HepG2 (cell line): Measurements from ENCODE around the gene RANBP17. TPM values are rescaled to one million over a fixed set of nuclear protein-coding genes. Genes with fewer than 3 reads are reported as not detected.

Experiments used
- ATAC-seq: fragments of 200-7000 bp; cut with Tn5 transposase; 3 replicates; pipeline ENCODE4 v1.9.1; 2020; ENCODE audit warnings: mild to moderate bottlenecking, moderate library complexity
- BruUV-seq: library from RNA; stranded (reverse); fragments of 400-500 nt; replicated peaks from 2 replicates; lab custom pipeline; 2021; lab: Mats Ljungman, UMichigan
- CTCF ChIA-PET: fragments of 300-600 bp; formaldehyde crosslinking; extraction: SDS; loops from one replicate; lab custom pipeline; 2021; ENCODE audit warnings: low total read pairs, inconsistent platforms, low intra/inter-chr PET ratio; lab: Yijun Ruan, JAX
- POLR2A ChIA-PET: fragments of 350-600 bp; sonication (Branson Sonifier 250); formaldehyde crosslinking; loops from one replicate; lab custom pipeline; 2020; ENCODE audit warnings: antibody characterized with exemption, inconsistent platforms; lab: Yijun Ruan, JAX
- DNase-seq: peaks from one replicate; pipeline ENCODE4 v3.0.0-alpha.2; 2015; ENCODE audit warnings: low spot score
- FAIRE-seq: peaks from 3 replicates; lab custom pipeline; 2011; peaks lifted over from hg19 to GRCh38; lab: Jason Lieb, UNC
- H2AFZ ChIP-seq: one replicate; pipeline ENCODE4 v1.6.1; 2011; ENCODE audit warnings: low read length, inconsistent platforms
- H3K27ac ChIP-seq: fragments of 300-600 bp; 3 replicates; pipeline ENCODE4 v1.8.0; 2011; ENCODE audit warnings: mixed run types, mild to moderate bottlenecking, mixed read lengths, low read length, inconsistent platforms; ENCODE audit not compliant: insufficient read depth; ENCODE audit errors: extremely low read length
- H3K27me3 ChIP-seq, 2 experiments: fragments of 200-600 bp in 1 of 2; 2 replicates in 1 of 2; 3 replicates in 1 of 2; pipeline versions ENCODE4 v1.6.0 to v1.8.0; 2011; ENCODE audit warnings: low read length in 2 of 2, mild to moderate bottlenecking in 2 of 2, moderate library complexity in 2 of 2, inconsistent platforms in 1 of 2; ENCODE audit not compliant: insufficient read depth in 2 of 2, control insufficient read depth in 1 of 2
- H3K36me3 ChIP-seq, 2 experiments: fragments of 200-600 bp in 1 of 2; replicated peaks in 1 of 2; 2 replicates in 1 of 2; 3 replicates in 1 of 2; pipeline versions ENCODE4 v1.5.1 to v1.8.0; 2011; ENCODE audit warnings: low read length in 2 of 2, inconsistent platforms in 1 of 2; ENCODE audit not compliant: insufficient read depth in 2 of 2, control insufficient read depth in 1 of 2
- H3K4me1 ChIP-seq: 2 replicates; pipeline ENCODE4 v1.5.1; 2012; ENCODE audit warnings: low read length, inconsistent platforms; ENCODE audit not compliant: insufficient read depth
- H3K4me2 ChIP-seq: 2 replicates; pipeline ENCODE4 v1.6.0; 2011; ENCODE audit warnings: low read depth, low read length, inconsistent platforms
- H3K4me3 ChIP-seq, 3 experiments: fragments of 200-600 bp in 1 of 3; sonication (generic), shearing (Covaris generic) in 1 of 3; replicated peaks in 1 of 3; 2 replicates each; pipeline ENCODE4 v1.5.1; 2011 to 2016; ENCODE audit warnings: low read length in 3 of 3, inconsistent platforms in 2 of 3, low read depth in 2 of 3, mild to moderate bottlenecking in 2 of 3, control low read depth in 1 of 3, mixed read lengths in 1 of 3; ENCODE audit not compliant: insufficient read depth in 1 of 3
- H3K79me2 ChIP-seq: one replicate; pipeline ENCODE4 v1.6.1; 2011; ENCODE audit warnings: low read length, inconsistent platforms; ENCODE audit not compliant: insufficient read depth
- H3K9ac ChIP-seq: 2 replicates; pipeline ENCODE4 v1.6.0; 2011; ENCODE audit warnings: mild to moderate bottlenecking, low read depth, low read length, inconsistent platforms; ENCODE audit not compliant: insufficient read depth
- H3K9me3 ChIP-seq: 2 replicates; pipeline ENCODE4 v1.5.1; 2012; ENCODE audit warnings: mild to moderate bottlenecking, low read length
- H4K20me1 ChIP-seq: 2 replicates; pipeline ENCODE4 v1.6.0; 2011; ENCODE audit warnings: inconsistent platforms, mild to moderate bottlenecking, low read length, moderate library complexity; ENCODE audit not compliant: insufficient read depth
- AGO2 ChIP-seq: fragments of 200-400 bp; formaldehyde crosslinking; optimal IDR thresholded peaks from 2 replicates; pipeline ENCODE3; 2017; ENCODE audit warnings: mild to moderate bottlenecking, low read depth, low read length, moderate library complexity
- ESRRA ChIP-seq: sonication (generic); formaldehyde crosslinking; IDR thresholded peaks from 2 replicates; pipeline ENCODE4 v1.5.1; 2020; ENCODE audit warnings: mild to moderate bottlenecking, low read depth, missing genetic modification reagents
- HOXA9 ChIP-seq: sonication (generic); formaldehyde crosslinking; IDR thresholded peaks from 2 replicates; pipeline ENCODE4 v1.8.1; 2022; ENCODE audit warnings: missing genetic modification reagents, mild to moderate bottlenecking, moderate library complexity, borderline replicate concordance
- MBD4 ChIP-seq: IDR thresholded peaks from 2 replicates; pipeline ENCODE4 v1.6.1; 2012; ENCODE audit warnings: low read length, inconsistent platforms, borderline replicate concordance
- RFXANK ChIP-seq: IDR thresholded peaks from 2 replicates; pipeline ENCODE4 v1.6.1; 2016
- WGBS: methylation state at CpG from one replicate; pipeline ENCODE4 v1.1.6; 2017; ENCODE audit warnings: low lambda C conversion rate; 5-methylcytosine and 5-hydroxymethylcytosine counted together
- in situ Hi-C: cut with HindIII; loops from 2 replicates; pipeline ENCODE4 v1.10.0; 2017; ENCODE audit warnings: low pct_unique_long_range_greater_than_20kb; ENCODE audit not compliant: extremely low pct_ligation_motif_present
- intact Hi-C: fragments of 100-400 bp; cut with micrococcal nuclease; formaldehyde crosslinking; loops from one replicate; pipeline ENCODE4 v1.10.0; 2022; ENCODE audit not compliant: unreplicated experiment
- polyA plus RNA-seq, 8 experiments: library from polyadenylated mRNA; depleted of rRNA in 3 of 8; stranded (reverse) in 7 of 8; unstranded in 1 of 8; fragments of >200 nt; fragmentation: Illumina TruSeq in 4 of 8; extraction: Trizol in 4 of 8; gene quantifications; 2 replicates each; pipeline versions ENCODE4 v1.2.1 to v1.2.3, GENCODE V29; 2011 to 2016; ENCODE audit warnings: low read depth in 4 of 8, missing spikeins in 1 of 8, mixed read lengths in 1 of 8; ENCODE audit not compliant: insufficient read depth in 1 of 8
- total RNA-seq, 5 experiments: library from RNA; depleted of rRNA; stranded (reverse); fragments of >200 nt; fragmentation: Illumina TruSeq; extraction: Trizol; gene quantifications; 2 replicates each; pipeline ENCODE4 v1.2.3, GENCODE V29; 2016; ENCODE audit warnings: low read depth in 1 of 5
- TF ChIP-seq, protein P1 (sequence below): sonication (generic); formaldehyde crosslinking; IDR thresholded peaks from 2 replicates; pipeline ENCODE4 v1.5.1; 2020; ENCODE audit warnings: mild to moderate bottlenecking, missing genetic modification reagents, moderate library complexity
- TF ChIP-seq, protein P2 (sequence below): sonication (generic); formaldehyde crosslinking; IDR thresholded peaks from 2 replicates; pipeline ENCODE4 v1.4.0; 2020; ENCODE audit warnings: mild to moderate bottlenecking, missing genetic modification reagents

The RANBP17 gene
- total and polyA plus RNA-seq, 2 of the 13 experiments (the other 11 are each of a cell fraction or from before 2014, with no cell fraction given), result not detected

DNA sequence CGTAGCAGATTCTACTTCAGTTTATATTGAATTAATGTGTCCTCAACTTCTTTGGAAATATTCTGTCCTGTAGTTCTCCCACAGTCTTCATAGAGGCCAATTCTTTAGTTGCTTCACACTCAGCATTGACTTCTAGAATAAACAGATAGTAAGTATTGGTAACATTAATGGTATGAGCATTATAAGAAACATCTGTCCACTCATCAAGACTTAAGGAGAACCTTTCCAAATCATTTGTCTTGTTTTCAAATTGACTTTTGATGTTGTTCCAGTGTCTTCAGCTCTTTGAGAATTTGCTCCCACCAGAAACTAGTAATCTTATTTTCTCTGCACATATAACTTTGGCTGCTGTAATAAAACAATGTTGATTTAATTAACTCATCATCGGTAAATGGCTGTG is 18.3 kb downstream of the RANBP17 start:
- H3K4me1 ChIP-seq, result no peaks in the 10 kb centered on the region
- TF ChIP-seq HOXA9 (no peak), AGO2 (no peak), MBD4 (no peak), RFXANK (no peak), ESRRA (CRISPR knock-in tag) (no peak)
- TF ChIP-seq, protein P1, sequence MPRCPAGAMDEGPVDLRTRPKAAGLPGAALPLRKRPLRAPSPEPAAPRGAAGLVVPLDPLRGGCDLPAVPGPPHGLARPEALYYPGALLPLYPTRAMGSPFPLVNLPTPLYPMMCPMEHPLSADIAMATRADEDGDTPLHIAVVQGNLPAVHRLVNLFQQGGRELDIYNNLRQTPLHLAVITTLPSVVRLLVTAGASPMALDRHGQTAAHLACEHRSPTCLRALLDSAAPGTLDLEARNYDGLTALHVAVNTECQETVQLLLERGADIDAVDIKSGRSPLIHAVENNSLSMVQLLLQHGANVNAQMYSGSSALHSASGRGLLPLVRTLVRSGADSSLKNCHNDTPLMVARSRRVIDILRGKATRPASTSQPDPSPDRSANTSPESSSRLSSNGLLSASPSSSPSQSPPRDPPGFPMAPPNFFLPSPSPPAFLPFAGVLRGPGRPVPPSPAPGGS (CRISPR knock-in tag), result no peak
- TF ChIP-seq, protein P2, sequence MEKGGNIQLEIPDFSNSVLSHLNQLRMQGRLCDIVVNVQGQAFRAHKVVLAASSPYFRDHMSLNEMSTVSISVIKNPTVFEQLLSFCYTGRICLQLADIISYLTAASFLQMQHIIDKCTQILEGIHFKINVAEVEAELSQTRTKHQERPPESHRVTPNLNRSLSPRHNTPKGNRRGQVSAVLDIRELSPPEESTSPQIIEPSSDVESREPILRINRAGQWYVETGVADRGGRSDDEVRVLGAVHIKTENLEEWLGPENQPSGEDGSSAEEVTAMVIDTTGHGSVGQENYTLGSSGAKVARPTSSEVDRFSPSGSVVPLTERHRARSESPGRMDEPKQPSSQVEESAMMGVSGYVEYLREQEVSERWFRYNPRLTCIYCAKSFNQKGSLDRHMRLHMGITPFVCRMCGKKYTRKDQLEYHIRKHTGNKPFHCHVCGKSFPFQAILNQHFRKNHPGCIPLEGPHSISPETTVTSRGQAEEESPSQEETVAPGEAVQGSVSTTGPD (CRISPR knock-in tag), result no peak
- TF ChIP-seq, all 625 proteins: peak for 0
- intact Hi-C loops (no loop called here), in situ Hi-C loops (no loop called here)
- FAIRE-seq (no peak), ATAC-seq (no peak), DNase-seq (no peak)
- Histone ChIP-seq H3K9ac (no peak overlapping the region), H4K20me1 (no peaks in the 10 kb centered on the region), H3K79me2 (no peaks in the 10 kb centered on the region), H3K4me2 (no peak overlapping the region), H3K27ac (no peak overlapping the region), H3K36me3 (no peaks in the 10 kb centered on the region), H3K4me3 (no peak overlapping the region), H3K27me3 (no peaks in the 10 kb centered on the region), H2AFZ (no peak overlapping the region), H3K9me3 (no peaks in the 10 kb centered on the region)
- POLR2A ChIA-PET, result no interaction called here
- 14% methylated on average over 2 of the region's 2 CpGs for WGBS
- CTCF ChIA-PET, result no interaction called here
- BruUV-seq, result no TSS peak
